HG03520 (cell line): ENCODE results near the gene HBE1.
"Not testable (repeated sequence)": the region's sequence is repeated elsewhere in the genome, so short reads cannot be mapped to it uniquely, and the experiment has no call there.

Experiments
- ATAC-seq: cut with Tn5 transposase; IDR thresholded peaks from one replicate; pipeline ENCODE4 v1.9.1; 2021; ENCODE audit warnings: mild to moderate bottlenecking, moderate library complexity; ENCODE audit not compliant: unreplicated experiment

The HBE1 gene

DNA sequence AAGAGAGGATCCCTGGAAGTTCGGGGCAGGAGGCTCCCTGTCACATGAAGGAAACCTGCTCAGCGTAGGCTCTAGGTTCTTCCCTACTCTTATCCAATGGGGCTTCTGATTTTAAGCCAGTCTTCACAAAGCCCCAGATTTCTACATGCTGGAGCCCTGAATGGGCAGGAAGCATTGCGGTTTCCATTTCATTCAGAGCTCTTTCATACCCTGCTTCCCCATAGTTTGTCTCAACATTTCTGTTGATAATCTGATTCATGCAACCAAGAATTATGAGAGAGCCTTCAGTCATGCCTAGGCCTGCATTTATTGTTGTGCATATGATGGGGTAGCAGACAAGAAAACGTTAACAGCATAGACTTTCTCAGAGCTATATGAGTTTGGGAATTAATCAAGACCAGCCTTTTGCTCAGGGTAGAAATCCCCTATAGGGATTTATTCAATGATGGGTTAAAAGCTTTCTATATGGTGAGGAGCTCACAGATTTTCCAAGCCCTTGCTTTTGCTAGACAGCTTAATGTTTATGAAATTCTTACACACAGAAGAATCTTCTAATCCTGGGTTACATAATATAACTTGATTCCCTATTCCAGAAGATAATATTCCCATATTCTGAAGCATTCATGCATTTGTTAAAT is 16.1 kb upstream of the HBE1 start:
- ATAC-seq, result no peak

DNA sequence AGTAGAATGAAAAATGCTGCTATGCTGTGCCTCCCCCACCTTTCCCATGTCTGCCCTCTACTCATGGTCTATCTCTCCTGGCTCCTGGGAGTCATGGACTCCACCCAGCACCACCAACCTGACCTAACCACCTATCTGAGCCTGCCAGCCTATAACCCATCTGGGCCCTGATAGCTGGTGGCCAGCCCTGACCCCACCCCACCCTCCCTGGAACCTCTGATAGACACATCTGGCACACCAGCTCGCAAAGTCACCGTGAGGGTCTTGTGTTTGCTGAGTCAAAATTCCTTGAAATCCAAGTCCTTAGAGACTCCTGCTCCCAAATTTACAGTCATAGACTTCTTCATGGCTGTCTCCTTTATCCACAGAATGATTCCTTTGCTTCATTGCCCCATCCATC is 14.9 kb upstream of the HBE1 start:
- ATAC-seq, result no peak

DNA sequence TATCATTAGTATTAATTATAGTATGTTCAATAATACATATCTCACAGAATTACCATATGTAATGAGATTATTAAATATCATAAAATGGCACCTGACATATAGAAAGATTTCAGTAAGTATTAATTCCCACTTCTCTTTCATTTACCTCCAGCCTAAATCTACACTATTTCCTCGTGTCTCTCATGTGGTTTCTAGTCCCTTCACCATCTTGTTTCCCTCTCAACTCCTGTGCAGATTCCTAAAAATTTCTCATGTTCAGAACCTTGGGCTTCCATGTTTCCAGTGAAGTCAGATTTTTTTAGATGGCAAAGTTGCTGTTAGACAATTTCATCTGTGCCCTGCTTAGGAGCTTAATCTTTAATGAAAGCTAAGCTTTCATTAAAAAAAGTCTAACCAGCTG is 14.1 kb upstream of the HBE1 start:
- no peak for ATAC-seq

DNA sequence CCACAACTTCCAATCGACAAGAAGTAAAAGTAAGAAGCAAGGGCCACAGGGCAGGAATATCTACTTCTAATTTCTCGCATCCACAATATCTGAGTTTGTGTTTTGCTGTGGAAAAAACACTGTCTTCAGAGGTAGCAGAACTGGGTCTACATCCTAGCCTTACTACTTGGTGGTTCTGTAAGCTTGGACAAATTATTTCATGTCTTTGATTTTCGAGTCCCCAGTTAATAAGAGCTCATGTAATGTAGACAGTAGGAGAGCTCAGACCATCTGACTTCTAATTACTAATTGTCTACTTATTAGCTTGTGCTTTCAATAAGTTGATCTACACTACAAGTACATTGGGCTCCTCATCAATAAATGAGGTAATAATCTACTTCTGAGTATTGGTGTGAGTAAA is 13.3 kb upstream of the HBE1 start:
- no peak for ATAC-seq

DNA sequence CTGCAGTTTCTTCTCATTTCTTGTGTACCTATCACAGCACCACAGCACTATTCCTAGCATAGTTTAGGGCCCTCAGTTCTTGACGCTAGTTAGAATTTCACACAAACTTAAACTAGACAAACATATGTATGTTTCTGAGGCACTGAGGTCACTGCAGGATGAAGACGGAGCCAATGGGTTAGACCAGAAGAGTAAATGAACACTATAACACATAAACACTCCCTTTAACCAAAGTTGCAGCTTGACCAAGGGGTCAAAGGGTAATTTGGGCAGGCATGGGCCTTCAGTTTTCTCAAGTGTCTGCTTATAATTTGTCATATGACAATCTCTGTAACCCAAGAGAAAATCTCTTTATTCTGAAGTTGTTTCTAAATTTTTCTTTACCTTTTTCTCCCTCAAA is 12.9 kb upstream of the HBE1 start:
- no peak for ATAC-seq

DNA sequence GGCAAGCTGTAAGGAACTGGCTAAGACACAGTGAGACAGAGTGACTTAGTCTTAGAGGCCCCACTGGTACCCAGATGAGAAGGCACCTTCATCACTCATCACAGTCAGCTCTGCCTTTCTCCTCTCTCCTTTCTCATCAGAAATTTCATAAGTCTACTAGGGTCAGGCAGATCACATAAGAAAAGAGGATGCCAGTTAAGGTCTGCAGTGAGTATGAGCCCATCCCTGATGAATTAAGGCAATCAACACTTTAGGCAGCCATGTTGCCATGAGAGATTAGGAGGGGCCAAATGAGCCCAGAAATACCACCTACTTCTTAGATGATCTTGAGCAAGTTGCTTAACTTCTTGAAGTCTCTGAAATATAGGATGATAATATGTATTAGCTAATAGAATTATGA is 11.9 kb upstream of the HBE1 start:
- no peak for ATAC-seq

DNA sequence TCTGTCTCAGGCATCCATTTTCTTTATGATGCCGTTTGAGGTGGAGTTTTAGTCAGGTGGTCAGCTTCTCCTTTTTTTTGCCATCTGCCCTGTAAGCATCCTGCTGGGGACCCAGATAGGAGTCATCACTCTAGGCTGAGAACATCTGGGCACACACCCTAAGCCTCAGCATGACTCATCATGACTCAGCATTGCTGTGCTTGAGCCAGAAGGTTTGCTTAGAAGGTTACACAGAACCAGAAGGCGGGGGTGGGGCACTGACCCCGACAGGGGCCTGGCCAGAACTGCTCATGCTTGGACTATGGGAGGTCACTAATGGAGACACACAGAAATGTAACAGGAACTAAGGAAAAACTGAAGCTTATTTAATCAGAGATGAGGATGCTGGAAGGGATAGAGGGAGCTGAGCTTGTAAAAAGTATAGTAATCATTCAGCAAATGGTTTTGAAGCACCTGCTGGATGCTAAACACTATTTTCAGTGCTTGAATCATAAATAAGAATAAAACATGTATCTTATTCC is 10.9 kb upstream of the HBE1 start:
- peak; percentile 96 for ATAC-seq

DNA sequence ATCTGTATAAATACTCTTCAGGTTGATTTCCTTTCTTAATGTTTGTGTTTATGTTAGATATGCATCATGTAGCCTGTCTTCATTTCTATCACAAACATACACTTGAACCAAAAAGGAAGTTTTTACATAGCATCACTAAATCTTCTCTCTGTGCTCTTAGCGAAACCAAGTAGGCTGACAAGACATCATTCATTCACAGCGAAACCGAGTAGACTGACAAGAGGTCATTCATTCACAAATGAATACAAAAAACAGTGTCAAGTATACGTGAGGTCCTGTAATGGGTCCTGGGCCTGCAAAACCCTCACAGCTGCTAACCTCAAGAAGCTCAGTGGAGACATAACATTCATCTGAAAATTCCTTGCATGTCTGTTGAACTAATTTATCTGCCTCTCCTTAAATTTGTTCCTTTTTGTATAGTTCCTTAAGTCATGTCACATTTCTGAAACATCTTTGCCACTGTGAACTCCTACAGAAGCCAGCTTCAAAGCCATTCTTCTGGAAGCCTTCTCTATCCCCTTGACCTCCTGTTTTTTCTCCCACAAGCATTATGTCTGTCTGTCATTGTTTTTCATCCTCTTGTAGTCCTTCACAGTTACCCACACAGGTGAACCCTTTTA is 9.8 kb upstream of the HBE1 start:
- no peak for ATAC-seq

DNA sequence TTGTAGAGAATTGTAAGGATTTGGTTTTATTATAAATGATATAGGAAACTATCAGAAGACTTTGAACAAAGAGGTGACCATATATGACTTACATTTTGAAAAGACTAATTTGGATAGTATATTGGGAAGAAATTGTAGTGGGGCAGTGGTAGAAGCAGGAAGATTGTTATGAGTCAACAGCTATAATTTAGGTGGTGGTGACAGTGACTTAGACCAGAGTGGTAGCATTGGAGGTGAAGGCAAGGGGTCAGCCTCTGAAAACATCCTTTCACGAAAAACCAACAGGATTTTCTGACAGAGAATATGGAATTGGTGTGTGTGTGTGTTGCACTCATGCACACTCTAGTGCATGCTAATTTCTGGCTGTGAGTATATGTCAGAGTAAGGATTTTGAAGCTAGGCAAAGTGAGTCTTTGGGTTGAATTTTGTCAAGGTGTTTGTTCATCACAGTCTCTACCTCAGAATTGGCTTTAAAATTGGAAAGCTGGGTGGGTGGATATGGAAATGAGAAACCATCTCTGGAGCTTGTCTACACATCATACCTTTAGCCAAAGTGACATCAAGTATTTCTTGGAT is 8.2 kb upstream of the HBE1 start:
- ATAC-seq, result no peak

DNA sequence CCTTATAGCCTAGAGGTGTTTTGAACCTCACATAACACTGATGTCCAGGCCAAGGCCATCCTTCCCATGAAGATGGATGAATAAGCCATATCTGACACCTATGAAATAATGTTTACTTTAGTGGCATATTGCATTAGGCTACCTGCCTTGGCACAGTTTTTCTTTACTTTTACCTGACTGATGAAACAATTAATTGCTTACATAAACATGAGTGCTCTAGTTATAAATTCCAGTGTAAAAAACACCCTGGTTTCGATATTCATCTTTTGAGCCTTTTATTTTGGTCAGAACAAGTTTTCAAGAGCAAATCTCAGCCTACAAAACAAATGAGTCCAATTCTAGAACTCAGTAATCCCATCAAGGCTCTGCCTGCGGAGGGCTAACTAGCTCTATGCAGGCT is 7.0 kb upstream of the HBE1 start:
- no peak for ATAC-seq

DNA sequence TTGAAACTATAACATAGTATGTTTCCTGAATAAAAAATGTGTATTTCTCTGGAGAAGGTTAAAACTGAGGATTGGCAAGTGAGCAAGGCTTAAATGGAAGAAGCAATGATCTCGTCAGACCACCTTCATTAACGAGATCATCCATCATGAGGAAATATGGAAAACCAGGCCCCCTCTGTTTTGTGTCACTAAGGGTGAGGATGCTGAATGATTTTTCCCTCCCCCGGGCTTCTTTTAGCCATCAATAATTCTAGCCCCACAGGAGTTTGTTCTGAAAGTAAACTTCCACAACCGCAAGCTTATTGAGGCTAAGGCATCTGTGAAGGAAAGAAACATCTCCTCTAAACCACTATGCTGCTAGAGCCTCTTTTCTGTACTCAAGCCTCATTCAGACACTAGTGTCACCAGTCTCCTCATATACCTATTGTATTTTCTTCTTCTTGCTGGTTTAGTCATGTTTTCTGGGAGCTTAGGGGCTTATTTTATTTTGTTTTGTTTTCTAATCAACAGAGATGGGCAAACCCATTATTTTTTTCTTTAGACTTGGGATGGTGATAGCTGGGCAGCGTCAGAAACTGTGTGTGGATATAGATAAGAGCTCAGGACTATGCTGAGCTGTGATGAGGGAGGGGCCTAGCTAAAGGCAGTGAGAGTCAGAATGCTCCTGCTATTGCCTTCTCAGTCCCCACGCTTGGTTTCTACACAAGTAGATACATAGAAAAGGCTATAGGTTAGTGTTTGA is 5.8 kb upstream of the HBE1 start:
- no peak for ATAC-seq

DNA sequence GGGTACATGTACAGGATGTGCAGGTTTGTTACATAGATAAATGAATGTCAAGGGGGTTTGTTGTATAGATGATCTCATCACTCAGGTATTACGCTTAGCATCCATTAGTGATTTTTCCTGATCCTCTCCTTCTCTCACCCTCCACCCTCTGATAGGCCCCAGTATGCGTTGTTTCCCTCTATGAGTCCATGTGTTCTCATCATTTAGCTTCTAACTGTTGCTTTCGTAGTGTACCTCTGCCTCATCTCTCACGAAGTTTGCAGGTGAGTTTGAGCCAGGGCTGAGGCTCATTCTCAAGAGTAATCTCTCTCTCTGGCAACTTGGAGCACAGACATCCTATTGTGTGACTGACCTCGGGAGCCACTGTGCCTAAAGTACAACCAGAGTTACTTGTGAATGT is 4.7 kb upstream of the HBE1 start:
- ATAC-seq, result no peak

DNA sequence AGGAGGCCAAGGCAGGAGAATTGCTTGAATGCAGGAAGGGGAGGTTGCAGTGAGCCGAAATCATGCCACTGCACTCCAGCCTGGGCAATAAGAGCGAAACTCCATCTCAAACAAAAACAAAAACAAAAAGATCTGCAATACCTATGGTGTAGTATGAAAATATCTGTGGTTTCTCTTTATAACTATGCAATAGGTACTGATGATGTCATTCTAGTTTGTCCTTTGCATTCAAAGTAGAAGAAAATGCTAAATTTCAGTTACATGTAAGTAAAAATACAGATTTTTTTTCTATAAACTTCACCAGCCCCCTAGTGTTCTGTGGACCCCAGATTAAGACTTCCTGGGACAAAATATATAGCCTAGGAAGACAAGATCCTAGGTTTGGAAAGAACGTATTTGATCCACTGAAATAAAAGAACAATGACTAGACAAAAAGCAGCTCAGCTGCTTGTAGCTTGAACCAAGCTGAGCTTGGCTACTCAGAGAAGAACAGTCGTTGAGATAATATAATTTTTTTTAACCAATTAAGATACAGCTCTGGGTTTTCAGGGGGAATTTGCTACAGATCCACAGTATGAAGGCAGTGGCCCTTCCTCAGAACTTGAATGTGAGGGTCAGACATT is 2.8 kb upstream of the HBE1 start:
- no peak for ATAC-seq

DNA sequence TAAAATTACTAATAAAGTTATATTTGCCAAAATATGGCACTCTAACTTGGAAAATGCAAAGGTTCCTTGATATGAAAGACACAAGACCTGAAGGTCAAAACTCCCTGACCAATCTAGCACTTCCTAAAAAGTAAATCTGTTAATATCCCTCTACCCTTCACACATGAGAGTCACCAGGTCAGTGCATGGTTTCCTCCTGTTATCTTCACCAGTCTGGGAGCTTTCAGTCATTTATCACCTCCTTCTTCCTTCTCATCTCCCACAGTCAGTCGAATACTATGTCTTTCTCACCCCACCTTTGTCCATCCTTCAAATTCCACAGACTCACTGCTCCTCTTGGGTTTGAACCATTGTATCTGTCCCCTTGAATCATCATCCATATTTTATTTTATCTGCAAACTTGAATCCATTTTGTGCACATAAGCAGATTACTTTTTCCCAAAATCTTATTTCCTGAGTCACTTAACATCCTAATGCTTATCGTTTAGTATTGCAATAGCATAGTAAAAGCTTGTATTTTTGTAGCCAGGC is 2.6 kb downstream of the HBE1 start:
- ATAC-seq, result no peak

DNA sequence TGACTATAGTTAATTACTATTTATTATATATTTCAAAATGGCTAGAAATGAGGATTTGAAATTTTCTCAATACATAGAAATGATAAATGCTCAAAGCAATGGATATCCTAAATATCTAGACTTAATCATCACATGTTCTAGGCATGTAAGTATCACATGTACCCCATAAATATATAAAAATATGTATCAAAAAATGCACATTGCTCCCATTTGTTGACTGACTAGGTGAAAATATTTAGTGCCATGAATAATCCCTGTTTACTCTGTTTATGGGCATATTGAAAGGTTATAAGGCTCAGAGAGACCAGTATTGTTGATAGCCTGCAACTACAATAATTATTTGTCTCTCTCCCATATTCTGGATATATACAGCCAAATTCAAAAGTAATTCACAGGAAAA is 3.1 kb downstream of the HBE1 start:
- no peak for ATAC-seq

DNA sequence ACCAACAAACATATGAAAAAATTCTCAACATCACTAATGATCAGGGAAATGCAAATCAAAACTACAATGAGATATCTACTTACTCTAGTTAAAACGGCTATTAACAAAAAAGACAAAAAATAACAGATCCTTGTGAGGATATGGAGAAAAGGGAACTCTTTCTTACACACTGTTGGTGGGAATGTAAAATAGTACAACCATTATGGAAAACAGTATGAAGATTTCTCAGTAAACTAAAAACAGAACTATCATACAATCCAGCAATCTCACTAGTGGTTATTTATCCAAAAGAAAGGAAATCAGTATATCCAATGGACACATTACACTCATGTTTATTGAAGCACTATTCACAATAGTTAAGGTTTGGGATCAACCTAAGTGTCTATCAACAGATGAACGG is 3.9 kb downstream of the HBE1 start:
- no peak for ATAC-seq

DNA sequence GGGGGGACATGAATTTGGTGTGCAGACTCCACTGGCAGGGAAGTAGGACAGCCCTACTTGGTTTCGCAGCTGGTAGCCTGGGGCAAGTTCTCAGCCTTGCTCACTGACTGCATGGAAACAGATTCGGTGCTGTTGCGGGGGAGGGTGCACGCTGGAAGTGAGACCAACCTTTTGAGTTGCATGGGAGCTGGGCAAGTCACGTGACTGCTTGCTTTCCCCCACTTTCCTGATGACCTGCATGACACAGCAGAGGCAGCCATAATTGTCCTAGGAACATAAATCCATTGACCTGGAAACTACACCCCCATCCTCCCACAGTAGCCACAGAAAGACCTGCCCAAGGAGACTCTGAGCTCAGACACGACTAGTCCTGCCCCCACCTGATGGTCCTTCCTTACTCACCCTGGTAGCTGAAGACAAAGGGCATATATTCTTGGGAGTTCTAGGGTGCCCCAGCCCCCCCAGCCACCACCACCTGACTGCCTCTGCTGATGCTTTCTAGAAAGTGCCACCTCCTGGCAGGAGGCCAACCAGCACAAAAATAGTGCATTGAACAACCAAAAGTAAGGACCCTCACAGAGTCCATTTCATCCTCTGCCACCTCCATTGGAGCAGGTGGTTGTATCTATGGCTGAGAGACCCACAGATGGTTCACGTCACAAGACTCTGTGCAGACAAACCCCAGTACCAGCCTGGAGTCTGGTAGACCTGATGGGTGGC is 11.0 kb downstream of the HBE1 start:
- ATAC-seq, result no peak

DNA sequence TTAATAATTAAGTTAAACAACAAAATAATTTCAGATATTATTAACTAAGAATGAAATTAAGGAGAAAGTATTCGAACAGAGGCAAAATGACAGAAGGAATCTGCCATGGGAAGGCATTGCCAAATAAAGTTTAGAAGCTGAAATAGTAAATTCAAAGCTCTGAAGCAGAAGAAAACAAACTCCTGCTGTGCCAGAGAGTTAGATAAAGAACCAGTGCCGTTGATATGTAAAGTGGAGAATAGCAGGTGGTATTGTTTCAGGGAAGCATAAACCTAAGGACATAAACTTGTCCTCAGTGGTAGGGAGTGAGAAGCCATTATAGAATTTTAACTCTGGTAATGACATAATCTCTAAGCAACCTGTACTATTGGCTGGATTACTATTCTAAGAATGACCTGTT is 12.4 kb downstream of the HBE1 start:
- no peak for ATAC-seq

DNA sequence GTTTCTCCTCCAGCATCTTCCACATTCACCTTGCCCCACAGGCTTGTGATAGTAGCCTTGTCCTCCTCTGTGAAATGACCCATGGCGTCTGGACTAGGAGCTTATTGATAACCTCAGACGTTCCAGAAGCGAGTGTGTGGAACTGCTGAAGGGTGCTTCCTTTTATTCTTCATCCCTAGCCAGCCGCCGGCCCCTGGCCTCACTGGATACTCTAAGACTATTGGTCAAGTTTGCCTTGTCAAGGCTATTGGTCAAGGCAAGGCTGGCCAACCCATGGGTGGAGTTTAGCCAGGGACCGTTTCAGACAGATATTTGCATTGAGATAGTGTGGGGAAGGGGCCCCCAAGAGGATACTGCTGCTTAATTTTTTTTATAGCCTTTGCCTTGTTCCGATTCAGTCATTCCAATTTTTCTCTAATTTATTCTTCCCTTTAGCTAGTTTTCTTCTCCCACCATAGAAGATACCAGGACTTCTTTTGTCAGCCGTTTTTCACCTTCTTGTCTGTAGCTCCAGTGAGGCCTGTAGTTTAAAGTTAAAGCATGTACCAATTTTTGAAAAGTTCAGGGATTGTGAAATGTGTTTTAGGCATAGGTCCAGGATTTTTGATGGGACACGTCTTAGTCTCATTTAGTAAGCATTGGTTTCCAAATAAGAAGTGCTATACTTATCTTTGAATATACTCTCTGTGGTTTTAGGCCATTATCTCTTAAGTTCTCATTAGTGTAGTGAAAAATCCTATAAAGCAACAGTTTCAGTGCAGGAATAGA is 14.9 kb downstream of the HBE1 start, which contains the start of gene HBG2:
Gene HBG2, minus strand, starts transcription at position 136 of the 768 bp plus-strand sequence. Its CDS starts 53 bp downstream, at position 83.
- ATAC-seq, result not testable (repeated sequence)

DNA sequence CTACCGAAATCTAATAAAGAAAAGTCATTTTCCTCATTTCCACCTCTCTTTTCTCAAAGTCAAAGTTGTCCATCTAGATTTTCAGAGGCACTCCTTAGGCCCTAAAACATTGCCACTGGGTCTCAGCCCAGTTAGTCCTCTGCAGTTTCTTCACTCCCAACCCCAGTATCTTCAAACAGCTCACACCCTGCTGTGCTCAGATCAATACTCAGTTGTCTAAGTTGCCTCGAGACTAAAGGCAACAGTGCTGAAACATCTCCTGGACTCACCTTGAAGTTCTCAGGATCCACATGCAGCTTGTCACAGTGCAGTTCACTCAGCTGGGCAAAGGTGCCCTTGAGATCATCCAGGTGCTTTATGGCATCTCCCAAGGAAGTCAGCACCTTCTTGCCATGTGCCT is 15.7 kb downstream of the HBE1 start:
- not testable (repeated sequence) for ATAC-seq
